ENCODE results near the gene MOCS1.

MOCS1 gene

DNA sequence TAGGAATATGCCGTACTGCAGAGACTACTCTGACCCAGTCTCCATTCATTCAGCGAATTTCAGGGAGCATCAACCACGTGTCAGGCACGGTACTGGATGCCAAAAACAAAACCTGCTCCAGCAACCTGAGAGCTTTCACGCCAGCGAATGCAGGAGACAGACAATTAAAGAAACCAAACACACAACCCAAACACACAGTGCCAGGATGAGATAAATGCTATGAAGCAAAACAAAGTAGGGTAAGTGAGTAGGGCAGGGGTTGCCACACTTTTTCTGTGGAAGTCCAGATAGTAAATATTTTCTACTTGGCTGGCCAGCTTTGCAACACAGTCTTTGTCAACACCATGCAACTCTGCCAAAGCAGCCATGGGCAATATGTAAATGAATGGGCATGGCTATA is 10.0 kb downstream of the MOCS1 start:
- DNase-seq (ENCODE audit: low spot score), result no peak

DNA sequence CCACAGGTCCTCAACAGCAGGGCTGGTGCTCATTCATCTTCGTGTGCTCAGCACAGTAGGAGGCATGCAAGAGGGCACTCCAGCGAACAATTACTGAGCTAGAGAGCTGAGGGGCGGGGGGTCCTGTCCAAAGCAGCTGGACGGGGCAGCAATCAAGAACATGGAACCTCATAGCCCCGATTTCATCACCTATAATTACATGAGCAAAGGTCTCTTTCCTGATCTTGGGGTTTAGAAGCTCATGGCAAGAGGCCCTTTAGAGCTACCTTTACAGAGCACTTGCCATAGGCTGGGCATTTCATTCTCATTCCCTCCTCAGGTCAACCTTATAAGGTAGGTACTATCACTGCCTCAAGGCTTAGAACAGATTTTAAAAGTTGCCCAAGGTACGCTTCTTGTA is 10.4 kb downstream of the MOCS1 start:
- DNase-seq (ENCODE audit: low spot score), result no peak

DNA sequence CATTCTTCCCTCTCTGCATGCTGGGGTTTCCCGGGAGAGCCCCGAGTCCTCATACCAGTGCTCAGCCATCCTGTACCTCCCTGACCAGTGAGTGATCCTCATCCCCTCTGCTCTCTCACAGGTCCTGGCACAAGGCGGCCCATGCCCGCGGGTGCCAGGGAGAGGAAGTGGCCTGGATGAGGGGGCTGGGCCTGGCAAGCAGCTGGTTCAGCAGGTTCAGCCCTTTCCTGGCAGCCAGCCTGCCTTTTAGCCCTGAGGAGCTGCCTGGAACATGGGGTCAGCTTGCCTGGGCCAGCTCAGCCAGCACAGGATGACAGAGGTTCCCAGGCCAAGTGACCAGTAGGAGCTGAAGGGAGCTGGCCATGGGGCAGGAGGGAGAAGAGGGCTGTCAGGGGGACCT is 10.9 kb downstream of the MOCS1 start:
- peak; percentile 85 for DNase-seq (ENCODE audit: low spot score)

GRCh38 chr6:39922821-39923220 is 11.4 kb downstream of the MOCS1 start:
- DNase-seq (ENCODE audit: low spot score), result no peak

DNA sequence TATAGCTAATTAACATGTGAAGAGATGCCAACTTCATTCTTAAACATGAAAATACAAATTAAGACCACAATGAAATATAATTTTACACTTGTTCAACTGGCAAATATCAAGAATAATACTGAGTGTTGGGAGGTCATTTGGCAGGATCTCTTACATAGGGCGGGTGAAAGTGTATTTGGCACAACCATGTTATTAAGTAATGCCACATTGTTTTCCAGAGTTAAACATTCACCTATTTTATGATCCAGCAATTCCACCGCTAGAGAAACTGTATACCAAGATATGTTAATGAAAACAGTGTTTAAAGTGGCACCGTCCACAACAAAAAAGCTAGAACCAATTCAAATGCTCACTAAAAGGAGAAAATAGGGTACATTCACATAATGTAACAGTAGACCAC is 14.1 kb downstream of the MOCS1 start:
- DNase-seq (ENCODE audit: low spot score), result peak; percentile 23

- no peak for DNase-seq (ENCODE audit: low spot score)
Observed at GRCh38 chr6:39918831-39919230, 15.4 kb downstream of the MOCS1 start.

- no peak for DNase-seq (ENCODE audit: low spot score)
Observed at GRCh38 chr6:39917981-39918380, 16.3 kb downstream of the MOCS1 start.

DNA sequence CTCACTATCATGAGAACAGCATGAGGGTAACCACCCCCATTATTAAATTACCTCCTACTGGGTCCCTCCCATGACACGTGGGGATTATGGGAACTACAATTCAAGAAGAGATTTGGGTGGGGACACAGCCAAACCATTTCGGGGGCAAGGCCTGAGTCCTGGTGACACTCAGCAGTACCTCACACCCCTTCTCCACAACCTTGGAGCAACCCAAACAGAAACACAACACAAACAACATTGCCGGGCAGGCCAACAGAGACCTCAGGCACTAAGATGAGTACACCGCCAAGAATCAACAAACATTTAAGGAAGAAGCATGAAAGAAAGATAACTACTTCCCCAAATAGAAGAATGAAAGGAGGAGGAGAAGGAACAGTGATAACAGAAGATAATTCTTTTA is 16.9 kb downstream of the MOCS1 start:
- DNase-seq (ENCODE audit: low spot score), result no peak

GRCh38 chr6:39915866-39916265 is 18.4 kb downstream of the MOCS1 start:
- DNase-seq (ENCODE audit: low spot score), result no peak

DNA sequence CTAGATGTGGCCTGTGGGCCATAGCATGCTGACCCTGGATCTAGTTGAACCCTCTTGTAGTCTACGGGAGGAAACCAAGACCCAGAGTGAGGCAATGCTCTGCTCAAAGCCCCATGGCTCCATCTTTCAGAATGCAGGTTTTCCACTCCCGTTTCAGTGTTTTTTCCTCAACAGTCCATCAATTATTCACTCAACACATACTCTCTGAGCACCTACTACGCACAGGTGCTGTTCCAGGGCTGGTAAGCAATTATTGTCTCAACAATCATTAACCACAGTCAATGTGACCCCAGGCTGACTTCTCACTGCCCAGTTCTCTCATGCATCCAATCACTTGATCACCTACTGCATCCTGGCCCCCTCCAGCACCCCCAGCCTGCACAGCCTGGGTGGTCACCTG is 20.0 kb downstream of the MOCS1 start:
- DNase-seq (ENCODE audit: low spot score), result no peak

DNA sequence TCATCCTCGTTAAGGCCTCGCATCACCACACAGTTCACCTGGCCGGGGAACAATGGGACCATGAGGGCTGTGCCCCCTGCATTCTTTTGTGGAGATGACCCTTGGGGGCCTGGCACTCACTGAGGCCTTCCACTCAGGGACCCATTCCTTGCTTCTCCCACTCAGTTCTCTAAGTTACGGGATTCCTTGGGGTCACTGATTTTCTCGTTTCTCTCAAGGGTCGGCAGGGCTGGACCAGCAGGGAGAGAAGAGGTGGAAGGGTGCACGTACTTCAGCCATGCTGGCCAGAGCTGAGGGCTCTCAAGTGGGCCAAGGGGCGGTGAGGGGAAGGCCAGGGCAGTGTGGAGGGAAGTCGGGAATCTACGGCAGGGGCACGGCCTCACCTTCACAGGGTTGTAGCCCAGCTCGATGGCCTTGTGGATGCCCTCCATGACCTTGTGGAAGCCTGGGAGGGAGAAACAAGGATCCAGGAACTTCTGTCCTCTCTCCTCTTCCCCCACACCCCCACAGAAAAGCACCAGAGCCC is 20.8 kb downstream of the MOCS1 start:
- DNase-seq (ENCODE audit: low spot score), result no peak

DNA sequence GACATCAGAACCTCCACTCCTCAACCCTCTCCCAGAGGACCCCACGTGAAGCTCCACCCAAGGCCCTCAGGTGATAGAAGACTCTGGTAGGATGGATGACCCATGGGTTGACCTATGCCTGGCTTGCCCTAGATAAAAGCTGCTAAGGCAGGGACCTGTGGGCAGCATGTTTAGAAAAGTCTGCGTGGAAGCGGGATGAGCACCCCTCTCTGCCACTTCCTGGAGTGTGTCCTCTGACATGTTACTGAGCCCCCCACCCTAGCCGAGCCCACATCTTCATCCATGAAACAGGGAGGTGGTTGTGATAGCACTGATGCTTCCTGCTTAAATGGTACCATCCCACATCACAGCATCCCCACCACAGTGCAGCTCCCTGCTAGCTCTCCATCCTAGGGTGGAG is 21.8 kb downstream of the MOCS1 start:
- no peak for DNase-seq (ENCODE audit: low spot score)

DNA sequence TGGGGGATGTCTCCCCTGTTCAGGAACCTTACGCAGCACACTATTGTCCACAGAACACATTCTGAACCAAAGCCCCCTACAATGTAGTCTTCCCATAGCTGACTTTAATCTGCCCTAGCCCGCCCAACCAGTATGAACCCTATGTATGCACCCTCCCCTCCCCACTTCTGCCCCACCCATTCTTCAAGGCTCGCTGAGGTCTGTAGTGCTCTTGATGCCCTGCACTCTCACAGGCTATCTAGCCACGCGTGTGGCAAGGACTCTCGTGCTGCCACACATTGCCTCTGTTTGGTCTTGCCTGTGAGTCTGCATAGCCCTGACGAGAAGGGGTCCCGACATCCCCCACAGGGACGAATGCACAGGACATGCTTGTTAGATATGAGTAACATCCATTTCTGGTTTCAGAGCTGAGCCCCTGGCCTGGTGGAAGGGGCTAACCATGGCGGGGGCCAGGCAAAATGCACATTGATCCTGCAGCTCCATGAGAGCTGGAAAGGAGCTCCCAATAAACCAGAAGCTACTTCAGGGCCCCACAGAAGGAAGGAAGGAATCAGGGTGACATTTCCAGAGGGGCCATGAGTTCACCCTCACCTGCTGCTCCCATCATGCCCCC is 22.6 kb downstream of the MOCS1 start:
- no peak for DNase-seq (ENCODE audit: low spot score)

- no peak for DNase-seq (ENCODE audit: low spot score)
Observed at GRCh38 chr6:39910744-39911143, 23.5 kb downstream of the MOCS1 start.

DNA sequence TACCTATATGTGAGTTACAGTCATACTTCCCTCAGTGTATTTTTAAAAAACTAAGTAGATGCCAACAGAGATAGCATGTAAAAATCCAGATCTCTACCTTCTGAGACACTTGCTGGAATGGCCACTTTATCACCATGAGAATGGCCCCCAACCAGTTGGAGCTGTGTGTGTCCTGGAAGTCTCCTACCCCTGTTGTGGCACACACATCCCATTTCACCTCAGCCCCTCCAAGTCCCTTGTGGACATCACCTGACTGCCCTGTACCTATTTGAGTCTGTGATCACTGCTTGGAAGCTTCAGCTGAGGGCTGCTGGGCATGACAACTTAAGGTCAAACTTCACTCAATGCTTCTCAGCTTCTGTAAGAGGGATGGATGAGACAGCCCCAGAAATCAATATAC is 24.1 kb downstream of the MOCS1 start:
- DNase-seq (ENCODE audit: low spot score), result no peak

- no peak for DNase-seq (ENCODE audit: low spot score)
Observed at GRCh38 chr6:39909701-39910100, 24.6 kb downstream of the MOCS1 start.

DNA sequence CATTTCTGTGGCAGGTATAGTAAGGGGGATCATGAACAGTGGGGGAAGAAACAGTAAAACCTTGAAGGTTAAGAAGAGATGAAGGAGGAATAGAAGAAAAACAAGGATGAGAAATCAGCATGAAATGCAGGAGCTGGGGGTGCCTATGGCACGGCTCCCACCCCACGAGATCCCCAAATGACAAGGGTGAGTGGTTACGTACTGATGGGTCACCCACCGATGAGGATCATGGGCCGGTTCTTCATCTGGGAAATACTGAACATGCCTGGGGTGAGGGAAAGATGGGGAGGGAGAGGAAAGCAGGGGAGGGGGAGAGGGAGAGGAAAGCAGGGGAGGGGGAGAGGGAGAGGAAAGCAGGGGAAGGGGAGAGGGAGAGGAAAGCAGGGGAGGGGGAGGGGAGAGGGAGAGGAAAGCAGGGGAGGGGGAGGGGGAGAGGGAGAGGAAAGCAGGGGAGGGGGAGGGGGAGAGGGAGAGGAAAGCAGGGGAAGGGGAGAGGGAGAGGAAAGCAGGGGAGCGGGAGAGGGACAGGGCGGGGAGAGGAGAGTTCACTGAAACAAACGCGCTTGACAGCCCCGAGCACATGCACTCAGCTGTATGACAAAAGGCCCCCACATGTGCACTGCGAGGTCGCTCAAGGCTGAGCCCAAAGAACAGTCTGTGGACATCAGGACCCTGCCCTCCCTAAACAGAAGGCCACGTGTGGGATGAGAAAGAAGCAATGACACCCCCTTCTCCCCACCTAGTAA is 25.3 kb downstream of the MOCS1 start:
- DNase-seq (ENCODE audit: low spot score), result no peak

GRCh38 chr6:39907871-39908575 is 26.2 kb downstream of the MOCS1 start:
- DNase-seq (ENCODE audit: low spot score), result no peak

GRCh38 chr6:39906318-39906761 is 27.9 kb downstream of the MOCS1 start:
- DNase-seq (ENCODE audit: low spot score), result no peak

- DNase-seq (ENCODE audit: low spot score), result no peak
Observed at GRCh38 chr6:39905640-39905975, 28.7 kb downstream of the MOCS1 start.

DNA sequence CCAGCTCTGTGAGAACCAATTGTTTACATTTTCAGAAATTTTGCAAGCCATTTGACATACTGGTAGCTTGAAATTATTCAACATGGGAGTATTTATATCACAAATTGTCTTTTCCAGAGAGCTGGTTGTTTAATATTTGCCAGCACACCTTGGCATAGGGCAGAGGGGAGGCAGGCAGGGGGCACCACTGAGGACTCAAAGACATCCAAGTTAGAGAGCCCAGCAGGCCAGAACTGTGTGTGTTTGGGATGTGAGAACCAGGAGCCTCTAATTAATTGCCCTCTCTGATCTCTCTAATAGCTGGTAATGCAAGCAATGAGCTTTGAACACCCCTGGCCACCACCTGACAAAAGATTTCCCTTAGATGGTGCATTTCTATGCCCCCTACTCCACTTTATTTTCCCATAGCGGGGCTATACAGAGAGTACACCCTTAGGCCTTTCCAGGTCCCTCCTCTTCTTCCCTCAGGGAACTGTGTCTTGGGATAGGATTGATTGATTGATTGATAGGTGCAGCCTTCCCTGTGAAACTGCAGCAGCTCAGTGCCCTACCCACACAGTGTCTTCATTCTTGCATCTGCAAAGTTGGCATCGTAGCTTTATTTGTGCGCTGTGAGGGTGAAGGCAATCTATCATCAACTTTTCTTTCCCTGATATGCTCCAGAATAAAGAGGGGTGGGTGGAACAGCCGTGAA is 29.2 kb downstream of the MOCS1 start:
- no peak for DNase-seq (ENCODE audit: low spot score)

GRCh38 chr6:39903656-39904055 is 30.6 kb downstream of the MOCS1 start:
- no peak for DNase-seq (ENCODE audit: low spot score)

All from kidney tubule cell (primary cell).